Stimulated activated CD8-positive, alpha-beta memory T cell treated with anti-CD3 and anti-CD28 coated beads, Interleukin-7, amount 100 ng/mL, for 4 hours (primary cell): ENCODE measurements around the gene SYDE1.
A peak's percentile ranks its signal among the peaks of the same experiment; 100 is the strongest.
"Not testable (repeated sequence)": the region's sequence is repeated elsewhere in the genome, so short reads cannot be mapped to it uniquely, and the experiment has no call there.

Source experiments
- DNase-seq, 2 donors: peaks; one replicate each; pipeline ENCODE4 v3.0.0-alpha.2; 2020; ENCODE audit warnings: low read depth in 2 of 2

SYDE1 gene, protein sequence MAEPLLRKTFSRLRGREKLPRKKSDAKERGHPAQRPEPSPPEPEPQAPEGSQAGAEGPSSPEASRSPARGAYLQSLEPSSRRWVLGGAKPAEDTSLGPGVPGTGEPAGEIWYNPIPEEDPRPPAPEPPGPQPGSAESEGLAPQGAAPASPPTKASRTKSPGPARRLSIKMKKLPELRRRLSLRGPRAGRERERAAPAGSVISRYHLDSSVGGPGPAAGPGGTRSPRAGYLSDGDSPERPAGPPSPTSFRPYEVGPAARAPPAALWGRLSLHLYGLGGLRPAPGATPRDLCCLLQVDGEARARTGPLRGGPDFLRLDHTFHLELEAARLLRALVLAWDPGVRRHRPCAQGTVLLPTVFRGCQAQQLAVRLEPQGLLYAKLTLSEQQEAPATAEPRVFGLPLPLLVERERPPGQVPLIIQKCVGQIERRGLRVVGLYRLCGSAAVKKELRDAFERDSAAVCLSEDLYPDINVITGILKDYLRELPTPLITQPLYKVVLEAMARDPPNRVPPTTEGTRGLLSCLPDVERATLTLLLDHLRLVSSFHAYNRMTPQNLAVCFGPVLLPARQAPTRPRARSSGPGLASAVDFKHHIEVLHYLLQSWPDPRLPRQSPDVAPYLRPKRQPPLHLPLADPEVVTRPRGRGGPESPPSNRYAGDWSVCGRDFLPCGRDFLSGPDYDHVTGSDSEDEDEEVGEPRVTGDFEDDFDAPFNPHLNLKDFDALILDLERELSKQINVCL

GRCh38 chr19:15107061-15108010, at the start of gene SYDE1:
SYDE1 (plus strand) TSS chr19:15107401; CDS start chr19:15107434, 33 bp downstream.
- DNase-seq = peak in 1 of 2 donors; percentile 12

GRCh38 chr19:15062036-15062435, 45.2 kb upstream of the SYDE1 start:
- no peak for DNase-seq

DNA sequence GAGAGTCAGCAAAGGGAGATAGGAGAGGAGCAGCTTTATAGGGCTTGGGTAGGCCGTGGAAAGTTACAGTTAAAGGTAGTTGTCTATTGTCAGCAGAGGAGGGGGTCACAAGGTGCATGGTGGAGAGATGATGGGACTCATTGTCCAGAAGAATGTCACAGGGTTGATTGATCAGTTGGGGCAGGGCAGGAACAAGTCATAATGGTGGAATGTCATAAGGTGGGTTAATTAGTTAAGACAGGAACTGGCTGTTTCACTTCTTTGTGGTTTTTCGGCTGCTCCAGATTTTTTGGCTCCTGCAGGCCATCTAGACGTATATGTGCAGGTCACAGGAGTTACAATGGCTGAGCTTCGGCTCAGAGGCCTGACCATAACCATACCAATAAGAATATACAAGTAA, 36.8 kb upstream of the SYDE1 start:
- DNase-seq = not testable (repeated sequence)

DNA sequence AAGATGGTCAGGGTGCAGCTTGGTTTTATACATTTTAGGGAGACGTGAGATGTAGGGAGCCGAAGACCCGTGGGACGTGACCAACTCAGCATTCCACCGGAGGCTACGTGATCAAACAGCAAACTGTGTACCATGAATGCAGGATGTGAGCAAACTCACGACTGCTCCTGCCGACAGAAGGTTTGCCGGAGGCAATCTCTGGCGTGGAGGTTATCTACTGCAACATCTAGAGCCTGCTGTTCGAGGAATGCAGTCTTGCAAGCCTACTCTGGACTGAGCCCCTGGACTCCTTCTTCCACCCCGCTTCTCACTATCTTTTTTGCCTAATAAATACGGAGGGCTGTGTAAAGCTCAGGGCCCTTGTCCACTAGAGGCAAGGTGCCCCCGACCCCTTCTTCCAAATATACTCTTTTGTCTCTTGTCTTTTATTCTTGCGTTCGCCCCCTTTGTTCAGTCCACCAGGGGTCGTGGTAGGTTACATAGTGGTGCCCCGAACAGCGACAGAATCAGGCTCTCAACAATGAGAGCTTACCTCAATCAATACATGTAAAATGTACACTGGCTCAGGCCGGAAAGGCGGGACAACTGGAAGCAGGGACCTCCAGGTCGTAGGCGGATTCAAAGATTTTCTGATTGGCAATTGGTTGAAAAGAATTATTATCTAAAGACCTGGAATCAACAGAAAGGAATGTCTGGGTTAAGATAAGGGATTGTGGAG, 34.1 kb upstream of the SYDE1 start:
- no peak for DNase-seq

DNA sequence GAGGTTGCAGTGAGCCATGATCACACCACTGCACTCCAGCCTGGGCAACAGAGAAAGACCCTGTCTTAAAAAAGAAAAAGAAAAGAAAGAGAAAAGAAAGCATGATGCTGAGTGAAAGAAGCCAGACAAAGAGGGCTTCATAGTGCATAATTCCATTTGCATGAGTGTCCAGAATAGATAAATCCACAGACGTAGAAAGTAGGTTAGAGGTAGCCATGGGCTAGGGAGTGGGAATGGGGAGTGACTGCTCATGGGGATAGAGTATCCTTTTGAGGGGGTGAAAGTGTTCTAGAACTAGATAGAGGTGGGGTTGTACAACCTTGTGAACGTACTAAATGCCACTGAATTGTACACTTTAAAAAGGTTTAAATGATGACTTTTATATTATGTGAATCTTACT, 32.8 kb upstream of the SYDE1 start:
- DNase-seq = no peak

- DNase-seq = no peak
These were observed 31.4 kb upstream of the SYDE1 start for GRCh38 chr19:15075806-15076205.

DNA sequence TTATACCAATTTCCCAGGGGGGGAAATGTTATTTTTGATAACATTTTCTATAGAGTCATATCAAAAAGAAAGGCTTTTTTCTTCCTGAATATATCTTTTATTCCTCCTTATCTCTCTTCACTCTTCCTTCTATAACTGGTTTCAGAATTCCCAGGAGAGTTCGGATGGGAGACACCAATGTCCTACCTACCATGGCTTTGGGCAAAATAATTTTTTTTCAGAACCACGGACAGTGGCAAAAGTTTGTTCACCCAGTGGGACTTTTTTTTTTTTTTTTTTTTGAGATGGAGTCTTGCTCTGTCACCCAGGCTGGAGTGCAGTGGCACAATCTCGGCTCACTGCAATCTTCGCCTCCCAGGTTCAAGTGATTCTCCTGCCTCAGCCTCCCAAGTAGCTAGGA, 27.2 kb upstream of the SYDE1 start:
- not testable (repeated sequence) for DNase-seq

DNA sequence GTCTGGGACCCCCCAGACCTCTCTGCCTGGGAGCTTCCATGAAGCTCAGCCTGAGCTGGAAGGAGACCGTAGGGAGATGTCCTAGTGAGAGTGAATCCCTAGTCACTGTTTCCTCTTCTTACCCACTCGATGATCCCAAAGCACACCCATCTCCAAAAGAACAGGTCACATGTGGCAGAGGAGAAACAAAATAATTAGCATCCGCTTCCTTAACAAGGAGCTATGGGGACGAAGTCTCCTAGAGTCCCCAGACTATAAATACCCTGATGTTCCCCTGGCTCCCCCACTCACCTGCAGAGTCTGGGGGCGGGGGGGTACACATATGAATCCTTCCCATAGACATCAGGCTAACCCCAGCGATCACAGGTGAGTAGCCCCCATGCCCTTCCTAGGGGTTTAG, 25.3 kb upstream of the SYDE1 start, which contains the start of gene OR1I1:
TSS of gene OR1I1 (plus strand) at position 301 of the 400 bp plus-strand sequence. CDS start 4,855 bp downstream, outside the sequence.
- no peak for DNase-seq

DNA sequence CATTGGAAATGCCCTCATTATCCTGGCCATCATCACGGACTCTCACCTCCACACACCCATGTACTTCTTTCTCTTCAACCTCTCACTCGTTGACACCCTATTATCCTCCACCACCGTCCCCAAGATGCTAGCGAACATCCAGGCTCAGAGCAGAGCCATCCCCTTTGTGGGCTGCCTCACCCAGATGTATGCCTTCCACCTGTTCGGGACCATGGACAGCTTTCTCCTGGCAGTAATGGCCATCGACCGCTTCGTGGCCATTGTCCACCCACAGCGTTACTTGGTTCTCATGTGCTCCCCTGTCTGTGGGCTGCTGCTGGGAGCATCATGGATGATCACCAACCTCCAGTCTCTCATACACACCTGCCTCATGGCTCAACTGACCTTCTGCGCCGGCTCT, 20.0 kb upstream of the SYDE1 start:
- DNase-seq = no peak

DNA sequence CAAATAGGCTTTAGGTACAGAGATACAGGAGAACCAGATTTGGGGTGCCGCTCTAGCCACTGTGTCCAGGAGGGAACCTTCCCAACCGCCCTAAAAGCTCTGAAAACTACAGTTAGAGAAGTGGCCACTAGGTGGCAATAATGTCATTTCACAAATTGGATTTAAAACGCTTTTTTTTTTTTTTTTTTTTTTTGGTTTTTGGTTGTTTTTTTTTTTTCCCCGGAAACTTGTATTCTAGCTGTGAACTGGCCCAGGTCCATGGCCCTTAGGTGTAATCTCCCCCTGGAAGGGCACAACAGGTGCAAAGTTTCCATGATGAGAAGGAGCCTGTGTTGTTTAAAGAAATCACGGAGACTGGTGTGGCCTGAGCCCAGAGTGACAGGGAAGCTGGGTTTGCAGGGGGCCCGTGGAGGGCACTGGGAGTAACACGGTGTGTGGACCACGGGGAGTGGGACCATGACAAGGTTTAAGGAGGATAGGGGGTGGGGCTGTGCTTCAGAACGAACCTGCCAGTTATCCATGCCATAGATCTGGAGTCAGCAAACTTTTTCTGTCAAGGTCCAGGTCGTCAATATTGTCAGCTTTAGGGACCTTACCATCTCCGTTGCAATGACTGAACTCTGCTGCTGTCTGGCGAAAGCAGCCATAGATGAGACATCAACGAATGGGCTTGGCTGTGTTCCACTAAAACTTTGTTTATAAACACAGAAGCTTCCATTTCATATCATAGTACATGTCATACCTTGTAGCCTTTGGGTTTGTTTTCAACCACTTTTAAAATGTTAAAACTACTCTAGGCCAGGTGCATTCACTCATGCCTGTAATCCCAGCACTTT, 15.1 kb upstream of the SYDE1 start:
- peak in 1 of 2 donors; percentile 6 for DNase-seq

DNA sequence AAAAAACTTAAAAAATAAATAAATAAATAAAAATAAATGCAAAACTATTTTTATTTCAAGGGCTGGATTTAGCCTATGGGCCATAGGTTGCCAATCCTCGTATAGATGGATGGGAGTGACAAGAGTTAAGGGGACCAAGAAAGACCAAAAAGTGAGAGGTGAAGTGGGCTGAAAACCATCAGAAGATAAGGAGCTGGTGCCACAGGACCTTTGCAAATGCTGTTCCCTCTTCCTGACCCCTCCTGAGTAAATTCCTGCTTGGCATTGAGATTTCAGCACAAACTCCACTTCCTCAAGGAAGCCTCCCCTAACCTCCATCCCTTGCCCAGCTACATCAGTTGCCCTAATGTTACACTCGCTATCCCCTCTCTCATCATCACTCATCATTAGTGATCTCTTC, 14.2 kb upstream of the SYDE1 start:
- DNase-seq = no peak

GRCh38 chr19:15096223-15096622, 11.0 kb upstream of the SYDE1 start:
- DNase-seq = no peak

DNA sequence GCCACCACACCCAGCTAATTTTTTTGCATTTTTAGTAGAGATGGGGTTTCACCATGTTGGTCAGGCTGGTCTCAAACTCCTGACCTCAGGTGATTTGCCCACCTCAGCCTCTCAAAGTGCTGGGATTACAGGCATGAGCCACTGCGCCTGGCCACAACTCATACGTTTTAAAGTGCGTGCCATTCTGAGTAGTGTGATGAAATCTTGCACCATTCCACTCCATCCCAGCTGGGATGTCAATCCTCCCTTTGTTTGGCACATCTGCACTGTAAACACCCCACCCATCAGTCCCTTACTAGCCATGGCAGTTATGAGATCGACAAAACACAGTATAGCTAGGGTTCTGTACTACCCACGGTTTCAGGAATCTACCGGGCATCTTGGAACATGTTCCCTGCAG, 9.2 kb upstream of the SYDE1 start:
- DNase-seq = not testable (repeated sequence)

DNA sequence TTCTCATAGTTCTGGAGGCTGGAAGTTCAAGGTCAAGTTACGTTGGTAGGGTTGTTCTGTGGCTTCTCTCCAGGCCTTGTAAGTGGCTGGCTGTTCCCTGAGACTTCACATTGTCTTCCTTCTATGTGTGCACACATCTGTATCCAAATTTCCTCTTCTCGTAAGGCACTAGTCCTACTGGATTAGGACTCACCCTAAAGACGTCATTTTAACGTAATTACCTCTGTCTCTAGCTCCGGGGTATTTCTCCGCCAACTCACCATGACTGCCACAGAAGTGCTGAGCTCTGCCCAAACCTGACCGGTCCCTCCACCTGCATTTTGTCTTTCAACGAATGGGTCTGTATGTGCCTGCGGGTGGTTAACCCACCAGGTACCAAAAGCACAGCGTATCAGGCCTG, 8.7 kb upstream of the SYDE1 start:
- no peak for DNase-seq

GRCh38 chr19:15099017-15099582, 8.1 kb upstream of the SYDE1 start:
- no peak for DNase-seq

- peak; percentile 14 to 23 for DNase-seq
These were observed 5.6 kb upstream of the SYDE1 start for GRCh38 chr19:15101479-15102082.

DNA sequence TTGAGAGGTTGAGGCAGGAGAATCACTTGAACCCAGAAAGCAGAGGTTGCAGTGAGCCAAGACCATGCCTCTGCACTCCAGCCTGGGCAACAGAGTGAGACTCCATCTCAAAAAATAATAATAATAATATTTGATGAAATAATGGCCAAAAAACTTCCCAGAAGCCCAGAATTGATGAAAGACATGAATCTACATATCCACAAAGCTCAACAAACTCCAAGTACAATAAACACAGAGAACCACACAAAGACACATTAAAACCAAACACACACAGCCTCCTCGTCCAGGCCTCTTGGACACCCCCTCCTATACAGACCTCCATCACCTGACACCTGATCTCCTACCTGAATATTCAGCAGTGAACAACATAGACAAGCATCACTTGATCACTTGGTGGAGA, 3.2 kb upstream of the SYDE1 start:
- DNase-seq = no peak

GRCh38 chr19:15104411-15104810, 2.8 kb upstream of the SYDE1 start:
- DNase-seq = no peak

- DNase-seq = no peak
These were observed 2.2 kb upstream of the SYDE1 start for GRCh38 chr19:15105044-15105443.
